Stromal cell of bone marrow (primary cell): ENCODE results near the gene PLAC8.
"Not testable (repeated sequence)": the region's sequence is repeated elsewhere in the genome, so short reads cannot be mapped to it uniquely, and the experiment has no call there.

ENCODE experiments used
- DNase-seq: peaks from one replicate; pipeline ENCODE4 v3.0.0-alpha.2; 2012; ENCODE audit warnings: low read depth

Gene PLAC8

DNA sequence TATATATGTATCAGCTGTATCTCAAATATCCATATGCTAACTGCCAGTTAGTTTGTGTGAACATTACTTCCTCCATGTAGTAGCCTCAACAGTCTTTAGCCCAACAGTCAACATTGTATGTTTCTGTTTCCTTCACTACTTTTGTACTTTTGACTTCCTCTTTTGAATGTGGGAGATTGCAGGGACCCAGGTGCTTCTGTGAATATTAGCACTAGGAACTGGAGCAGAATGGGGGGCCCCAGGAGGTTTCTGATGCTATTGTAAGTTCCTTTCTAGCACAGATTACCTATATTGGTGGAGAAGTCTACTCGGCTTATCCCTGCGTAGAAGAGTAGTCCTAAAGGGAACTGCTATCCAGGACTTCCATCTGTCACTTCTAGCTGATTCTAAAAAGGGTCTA, 2.3 kb downstream of the PLAC8 start:
- DNase-seq: no peak

DNA sequence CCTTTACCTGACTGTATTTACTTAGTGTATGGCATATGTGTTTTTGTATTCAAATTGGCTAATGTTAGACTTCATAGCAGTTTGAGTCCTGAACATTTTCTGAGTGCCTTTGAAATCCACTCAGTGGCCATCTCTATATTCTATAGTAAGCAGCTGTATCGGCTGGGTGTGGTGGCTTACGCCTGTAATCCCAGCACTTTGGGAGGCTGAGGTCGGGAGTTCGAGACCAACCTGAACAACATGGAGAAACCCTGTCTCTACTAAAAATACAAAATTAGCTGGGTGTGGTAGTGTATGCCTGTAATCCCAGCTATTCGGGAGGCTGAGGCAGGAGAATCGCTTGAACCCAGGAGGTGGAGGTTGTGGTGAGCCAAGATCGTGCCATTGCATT, 2.8 kb downstream of the PLAC8 start:
- not testable (repeated sequence) for DNase-seq

DNA sequence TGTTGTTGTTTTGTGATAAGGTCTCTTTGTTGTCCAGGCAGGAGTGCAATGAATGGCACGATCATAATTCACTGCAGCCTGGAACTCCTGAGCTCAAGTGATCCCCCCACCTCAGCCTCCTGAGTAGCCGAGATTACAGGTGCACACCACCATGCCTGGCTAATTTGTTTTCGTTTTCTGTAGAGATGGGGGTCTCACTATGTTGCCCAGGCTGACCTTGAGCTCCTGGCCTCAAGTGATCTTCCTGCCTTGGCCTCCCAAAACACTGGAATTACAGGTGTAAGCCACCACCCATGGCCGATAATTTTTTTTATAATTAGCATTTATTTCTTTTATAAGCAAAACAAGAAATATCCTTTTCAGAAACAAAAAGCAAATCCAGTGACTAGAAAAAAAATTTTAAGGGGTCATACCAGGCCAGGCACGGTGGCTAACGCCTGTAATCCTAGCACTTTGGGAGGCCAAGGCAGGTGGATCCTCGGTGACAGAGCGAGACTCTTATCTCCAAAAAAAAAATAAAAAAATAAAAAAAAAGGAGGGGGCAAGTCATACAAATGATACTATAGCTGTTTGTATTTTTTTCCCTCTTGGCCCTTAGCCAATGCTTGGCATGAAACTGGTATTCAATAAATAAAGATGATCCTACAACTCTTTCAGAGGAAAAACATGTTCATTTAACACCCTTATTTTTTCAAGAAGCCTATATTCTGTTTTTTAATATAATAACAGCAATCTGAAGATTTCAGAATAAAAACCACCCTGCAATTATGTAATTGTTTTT, 3.4 kb downstream of the PLAC8 start:
- no peak for DNase-seq

DNA sequence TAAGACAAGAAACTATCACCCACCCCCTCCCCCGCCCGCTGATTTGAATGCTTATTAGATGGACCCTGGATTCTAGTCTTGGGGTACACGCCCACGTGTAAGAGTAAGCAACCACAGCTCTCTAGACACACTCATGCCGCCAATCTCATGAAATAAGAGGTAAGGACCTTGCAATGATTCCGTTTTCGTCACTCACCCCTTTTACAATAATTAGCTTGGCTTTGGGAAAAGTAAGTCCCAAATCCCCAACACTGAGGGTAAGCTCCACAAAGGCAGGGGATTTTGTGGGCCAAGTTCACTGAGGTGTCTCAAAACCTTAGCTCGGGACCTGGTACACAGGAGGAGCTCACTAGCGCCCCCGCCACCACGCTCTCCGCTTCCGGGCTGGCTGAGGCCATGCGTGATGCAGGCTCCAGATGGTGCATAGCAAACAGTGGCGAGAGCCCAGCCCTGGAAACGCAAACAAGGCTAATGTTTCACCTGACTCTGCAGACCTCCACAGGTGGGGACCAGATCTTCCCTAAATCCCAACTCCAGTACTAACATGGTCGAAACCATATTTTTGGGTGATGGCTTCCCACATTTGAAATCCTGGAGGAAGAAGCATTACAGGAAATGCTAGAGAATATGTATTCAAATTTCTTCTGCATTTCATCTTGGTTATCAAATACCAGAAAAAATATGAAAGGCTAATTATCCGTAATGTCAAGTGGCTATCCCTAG, 4.1 kb downstream of the PLAC8 start:
- DNase-seq: peak; percentile 43

DNA sequence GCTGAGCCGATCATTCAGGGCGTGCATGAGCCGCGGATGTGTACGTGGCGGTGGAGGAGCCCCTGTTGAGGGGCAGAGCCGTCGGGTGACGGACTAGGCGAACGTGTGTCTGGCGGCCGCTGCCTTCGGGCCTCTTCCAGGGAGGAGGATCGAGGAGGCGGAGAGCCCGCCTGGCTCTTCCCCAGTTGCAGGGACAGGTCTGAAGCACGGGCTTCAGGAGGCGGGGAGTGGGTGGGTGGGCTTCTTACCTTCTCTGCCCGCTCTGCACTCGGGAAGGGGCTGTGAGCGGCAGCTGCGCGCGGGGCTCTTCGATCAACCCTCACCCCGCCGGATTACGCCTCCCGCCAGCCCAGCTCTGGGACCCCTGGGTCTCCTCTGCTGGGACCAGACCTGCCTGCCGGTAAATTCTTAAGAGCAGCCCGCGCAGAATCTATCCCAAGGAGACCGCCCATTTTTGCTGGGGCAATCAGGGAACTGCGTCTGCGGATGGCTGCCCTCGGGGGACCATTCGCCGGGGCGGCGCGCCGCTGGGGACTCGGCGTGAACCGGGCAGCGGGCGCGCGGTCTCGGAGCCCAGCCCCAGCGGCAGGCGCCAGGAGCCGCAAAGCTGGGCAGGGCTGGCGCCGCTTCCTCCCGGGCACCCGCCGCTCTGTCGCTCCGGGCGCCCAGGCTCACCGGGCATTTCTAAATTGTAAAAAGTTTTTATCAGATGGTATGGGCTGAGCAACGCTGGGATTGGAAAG, 4.9 kb downstream of the PLAC8 start:
- no peak for DNase-seq

DNA sequence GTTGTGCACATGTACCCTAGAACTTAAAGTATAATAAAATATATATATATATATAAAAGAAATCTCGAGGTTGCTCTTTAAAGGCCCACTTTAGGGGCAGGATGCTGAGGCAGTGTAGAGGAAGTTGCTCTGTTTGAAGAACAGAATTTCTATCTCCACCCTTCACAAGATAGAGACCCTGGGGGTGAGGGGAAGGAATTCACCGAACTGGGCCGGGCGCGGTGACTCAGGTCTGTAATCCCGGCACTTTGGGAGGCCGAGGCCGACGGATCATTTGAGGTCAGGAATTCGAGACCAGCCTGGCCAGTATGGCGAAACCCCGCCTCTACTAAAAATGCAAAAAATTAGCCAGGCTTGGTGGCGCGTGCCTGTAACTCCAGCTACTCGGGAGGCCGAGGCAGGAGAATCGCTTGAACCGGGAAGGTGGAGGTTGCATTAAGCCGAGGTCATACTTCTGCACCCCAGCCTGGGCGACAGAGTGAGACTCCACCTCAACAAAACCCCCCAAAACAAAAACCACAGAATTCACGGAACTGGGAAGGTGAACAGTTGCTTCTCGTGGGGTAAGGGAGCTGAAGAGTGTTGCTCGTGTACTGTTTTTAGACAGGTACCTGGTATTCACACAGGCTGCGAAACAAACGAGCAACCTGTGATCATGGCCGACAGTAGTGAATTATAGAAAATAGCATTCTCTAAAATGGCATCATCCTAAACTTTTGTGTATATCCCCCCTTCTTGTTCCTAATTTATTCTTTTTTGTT, 6.2 kb downstream of the PLAC8 start:
- no peak for DNase-seq

DNA sequence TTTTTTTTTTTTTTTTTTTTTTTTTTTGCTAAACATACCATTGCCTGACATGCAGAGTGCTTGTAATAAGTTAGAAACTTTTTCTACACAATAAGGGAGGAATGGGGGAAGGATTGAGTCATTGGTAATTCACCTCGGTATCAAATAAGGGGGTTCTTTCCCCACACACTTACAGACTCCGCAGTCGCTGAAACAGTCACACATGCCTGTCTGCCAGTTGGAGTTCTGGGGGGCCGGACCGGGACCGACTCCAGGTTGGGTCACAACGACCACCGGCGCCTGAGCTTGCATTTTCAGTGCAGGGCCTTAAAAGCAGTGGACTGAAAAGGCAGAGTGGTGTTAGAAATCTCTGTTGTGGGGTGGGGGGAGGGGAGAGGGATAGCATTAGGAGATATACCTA, 6.9 kb downstream of the PLAC8 start:
- DNase-seq: no peak

DNA sequence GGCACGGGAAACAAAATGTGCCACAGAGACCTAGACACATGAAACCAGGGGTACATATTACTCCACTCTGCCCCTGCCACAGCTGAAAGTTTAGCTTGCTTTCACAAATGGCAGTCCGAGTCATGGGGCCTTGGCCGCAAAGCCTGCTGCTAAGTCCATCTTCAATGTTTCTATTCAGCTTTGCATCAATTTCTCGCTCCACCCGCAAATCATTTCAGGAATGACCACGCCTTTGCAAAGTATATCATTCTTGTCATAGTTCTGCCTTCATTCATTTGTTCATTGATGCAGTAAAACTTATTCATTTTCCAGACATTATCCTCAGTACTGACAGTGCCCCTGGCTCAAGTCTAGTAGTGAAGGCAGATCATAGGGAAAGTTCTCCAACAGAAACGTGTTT, 9.5 kb downstream of the PLAC8 start:
- no peak for DNase-seq

DNA sequence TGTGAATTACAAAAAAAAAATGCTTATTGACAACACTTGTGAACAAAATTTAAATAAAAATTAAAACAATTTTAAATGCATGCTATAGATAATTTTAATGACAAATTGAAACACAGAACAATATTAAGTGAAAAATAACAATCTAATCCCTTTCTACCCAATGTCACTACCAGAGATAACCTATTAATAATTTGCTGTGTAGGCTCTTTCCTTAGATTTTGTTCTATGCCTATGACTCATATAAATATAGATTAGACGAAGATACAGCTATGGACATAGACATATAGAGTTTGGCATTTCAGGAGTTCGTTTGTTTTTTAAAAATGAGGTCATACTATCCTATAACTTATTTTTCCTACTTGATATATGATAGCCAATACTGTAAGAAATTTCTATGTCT, 18.1 kb downstream of the PLAC8 start:
- DNase-seq: no peak

DNA sequence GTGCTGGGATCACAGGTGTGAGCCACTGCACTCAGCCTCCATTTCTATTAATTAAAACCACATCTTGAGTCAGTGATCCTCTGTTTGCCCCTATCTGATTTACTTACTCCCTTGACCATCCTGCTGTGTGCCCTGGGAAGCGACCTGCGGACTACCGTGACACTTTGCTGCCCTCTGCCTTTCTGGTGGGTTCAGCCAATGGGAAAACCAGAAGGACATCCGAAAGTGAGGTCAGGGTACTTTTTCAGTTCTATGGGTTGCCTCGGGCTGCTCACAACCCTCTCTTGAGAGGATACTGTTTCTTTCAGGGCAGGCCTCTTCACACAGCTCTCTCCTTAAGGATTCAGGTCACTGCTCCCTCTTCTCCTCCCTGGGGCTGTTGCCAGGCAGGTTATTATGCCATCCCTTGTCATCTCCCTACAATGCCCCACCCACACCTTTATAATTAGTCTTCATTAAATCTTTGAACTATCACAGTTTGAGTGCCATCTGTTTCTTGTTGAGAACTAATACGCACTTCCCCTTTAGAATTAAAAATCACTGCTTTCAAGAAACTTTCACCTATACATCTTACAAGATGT, 21.4 kb downstream of the PLAC8 start:
- DNase-seq: no peak

DNA sequence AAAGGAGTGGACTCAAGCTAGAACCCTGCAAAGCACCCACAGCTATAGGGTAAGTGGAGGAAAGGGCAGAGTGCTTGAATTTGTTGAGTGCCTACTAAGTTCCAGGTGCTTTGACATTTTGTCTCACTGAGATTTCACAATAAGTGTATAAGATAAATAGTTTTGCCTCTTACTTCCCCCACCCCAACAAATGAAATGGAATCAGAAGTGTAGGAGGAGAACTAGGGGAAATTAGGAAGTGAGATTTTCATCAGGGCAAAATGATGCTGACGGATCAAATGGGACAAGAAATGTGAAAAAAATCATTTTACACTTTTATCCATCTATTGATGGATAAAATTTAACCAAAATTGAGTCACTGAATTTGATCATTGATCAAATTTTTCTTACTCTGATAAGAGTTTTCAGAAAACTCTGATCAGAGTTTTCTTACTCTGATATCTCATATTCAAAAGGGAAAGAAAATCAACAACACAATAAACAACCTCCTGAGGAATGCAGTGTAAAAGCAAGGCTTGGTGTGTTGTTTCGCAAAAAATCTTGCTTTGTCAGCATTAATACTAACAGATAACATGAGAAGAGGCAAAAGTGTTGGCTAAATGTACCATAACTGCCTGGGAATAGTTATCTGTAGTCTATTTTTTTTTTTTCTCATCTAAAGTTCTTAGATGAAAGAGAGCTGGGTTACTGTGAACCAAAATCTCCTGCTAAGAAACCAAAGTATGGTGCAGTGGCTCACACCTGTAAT, 24.9 kb downstream of the PLAC8 start:
- no peak for DNase-seq

DNA sequence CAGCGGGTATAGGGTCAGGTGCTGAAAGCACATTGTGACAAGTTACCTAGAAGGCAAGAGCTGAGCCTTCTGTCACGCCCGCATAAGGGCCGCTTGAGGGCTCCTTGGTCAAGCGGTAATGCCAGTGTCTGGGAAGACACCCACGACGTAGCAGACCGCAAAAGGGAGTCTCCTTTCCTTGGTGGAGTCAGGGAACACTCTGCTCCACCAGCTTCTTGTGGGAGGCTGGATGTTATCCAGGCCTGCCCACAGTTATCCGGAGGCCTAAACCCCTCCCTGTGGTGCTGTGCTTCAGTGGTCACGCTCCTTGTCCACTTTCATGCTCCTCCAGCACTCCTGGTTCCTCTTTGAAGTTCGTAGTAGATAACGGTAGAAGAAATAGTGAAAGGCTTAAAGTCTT, 29.6 kb downstream of the PLAC8 start:
- not testable (repeated sequence) for DNase-seq

DNA sequence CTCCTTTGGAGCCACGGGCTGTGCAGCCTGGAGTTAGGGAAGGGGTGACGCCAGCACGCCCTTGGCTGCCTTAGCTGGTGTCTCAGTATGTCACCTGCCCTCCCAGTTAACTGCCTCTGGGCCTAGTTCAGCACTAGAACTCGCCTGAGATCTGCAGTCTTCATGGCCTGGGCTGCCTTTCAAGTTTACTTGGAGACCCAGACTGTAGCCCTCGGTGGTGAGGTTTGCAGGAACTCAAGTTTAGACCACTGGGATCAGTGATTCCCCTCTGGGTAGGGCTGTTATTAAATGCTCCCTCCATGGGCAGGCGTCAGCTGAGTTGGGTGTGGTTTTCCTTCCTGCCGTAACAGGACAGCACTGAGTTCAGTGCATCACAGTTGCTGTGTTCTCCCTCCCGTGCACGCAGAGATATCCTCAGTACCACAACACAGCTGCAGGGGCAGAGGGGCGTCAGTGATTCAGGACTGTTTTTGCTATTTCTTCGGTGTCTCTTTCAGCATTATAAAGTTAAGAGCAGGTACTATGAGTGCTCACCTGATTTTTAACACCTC, 30.5 kb downstream of the PLAC8 start:
- DNase-seq: no peak

DNA sequence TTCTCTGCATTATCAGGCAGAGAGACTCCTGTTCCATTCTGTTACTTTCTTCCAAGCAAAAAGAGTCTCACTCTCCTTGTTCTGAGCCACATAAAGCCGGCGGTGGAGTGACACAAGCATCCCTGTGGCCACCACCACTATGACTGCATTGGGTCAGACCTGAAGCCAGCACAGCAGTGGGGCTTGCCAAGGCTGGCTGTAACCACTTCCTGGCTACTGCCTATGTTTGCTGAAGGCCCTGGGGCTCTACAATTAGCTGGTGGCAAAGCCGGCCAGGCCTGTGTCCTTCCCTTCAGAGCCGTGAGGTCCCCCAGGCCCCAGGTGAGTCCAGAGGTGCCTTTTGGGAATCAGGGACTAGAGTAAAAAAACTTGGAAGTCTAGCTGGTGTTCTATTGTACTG, 31.8 kb downstream of the PLAC8 start:
- DNase-seq: no peak

DNA sequence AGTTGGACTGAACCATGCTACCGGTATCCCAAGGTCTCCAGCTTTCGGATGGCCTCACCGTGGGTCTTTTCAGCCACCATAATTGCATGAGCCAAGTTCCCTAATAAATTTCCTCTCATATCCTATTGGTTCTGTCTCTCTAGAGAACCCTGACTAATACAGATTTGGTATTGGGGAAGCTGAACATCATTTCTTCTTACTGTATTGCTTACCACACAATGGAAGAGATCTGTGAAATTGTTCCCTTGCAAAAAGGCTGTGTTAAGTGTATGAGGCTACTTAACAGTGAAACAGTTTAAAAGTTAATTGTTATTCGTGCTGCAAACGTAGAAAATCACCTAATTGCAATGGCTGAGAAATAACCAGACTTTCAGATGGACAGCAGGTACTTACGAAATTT, 34.0 kb downstream of the PLAC8 start:
- DNase-seq: no peak

DNA sequence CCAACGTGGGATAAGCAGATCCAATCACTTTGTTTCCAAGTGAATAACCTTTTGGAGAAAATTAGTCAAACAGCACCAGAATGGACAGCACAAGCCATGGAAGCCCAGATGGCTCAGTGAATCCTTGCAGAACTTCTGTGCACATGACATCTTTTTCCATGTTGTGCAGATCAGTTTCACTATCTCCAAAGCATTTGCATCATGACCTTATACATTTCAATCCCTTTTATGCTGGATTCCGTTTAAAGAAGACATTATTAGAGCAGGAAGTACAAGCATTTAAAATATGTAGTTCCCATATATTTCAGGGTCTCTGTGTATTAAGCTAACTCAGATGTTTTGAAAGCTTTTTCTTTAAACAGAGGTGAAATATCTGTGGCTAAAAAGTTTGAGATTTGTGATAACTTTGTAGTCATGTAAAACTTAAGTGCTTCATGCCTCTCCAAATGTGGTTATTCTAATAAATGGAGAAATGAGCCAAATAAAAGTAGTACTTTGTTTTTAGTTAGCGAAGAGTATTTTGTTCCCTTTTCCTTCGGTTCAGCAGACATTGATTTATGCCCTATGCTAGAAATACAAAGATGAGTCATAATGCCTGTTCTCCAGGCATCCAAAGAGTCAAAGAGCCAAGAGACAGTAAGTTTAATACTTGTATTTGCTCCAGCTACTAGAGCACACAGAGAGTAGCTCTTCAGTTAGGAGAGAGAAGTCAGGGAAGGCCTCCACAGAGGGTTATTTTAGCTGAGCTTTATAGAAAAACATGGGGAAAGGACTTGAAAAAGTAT, 39.0 kb downstream of the PLAC8 start:
- peak; percentile 54 for DNase-seq

DNA sequence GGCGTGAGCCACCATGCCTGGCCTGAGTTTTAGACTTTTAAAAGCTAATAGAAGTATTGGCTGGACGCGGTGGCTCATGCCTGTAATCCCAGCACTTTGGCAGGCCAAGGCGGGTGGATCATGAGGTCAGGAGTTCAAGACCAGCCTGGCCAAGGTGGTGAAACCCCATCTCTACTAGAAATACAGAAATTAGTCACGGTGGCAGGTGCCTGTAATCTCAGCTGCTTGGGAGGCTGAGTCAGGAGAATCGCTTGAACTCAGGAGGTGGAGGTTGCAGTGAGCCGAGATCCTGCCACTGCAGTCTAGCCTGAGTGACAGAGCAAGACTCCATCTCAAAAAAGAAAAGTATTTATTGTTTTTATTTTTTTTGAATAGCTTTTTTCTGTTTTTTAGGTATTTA, 39.7 kb downstream of the PLAC8 start:
- DNase-seq: not testable (repeated sequence)

DNA sequence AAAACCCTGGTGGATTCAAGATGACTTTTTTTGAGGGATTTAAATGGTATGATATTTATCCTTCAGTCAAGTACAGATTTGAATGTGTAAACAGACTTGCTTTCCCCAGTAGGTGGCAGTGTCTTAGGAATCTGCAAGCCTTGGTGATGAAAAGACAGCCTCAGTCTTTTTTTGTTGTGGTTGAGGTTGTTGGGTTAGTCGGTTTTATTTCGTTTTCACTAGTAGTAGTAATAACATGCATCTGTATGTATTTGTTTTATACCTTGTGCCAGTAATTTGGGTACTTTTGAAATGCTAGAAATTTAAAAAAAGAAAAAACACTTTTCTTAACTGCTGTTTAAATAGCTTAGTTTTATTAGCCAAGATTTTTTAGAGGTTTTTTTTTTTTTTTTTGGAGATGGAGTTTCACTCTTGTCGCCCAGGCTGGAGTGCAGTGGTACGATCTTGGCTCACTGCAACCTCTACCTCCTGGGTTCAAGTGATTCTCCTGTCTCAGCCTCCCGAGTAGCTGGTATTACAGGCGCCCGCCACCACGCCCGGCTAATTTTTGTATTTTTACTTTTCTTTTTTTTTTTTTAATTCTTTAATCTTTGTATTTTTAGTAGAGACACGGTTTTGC, 40.3 kb downstream of the PLAC8 start:
- peak; percentile 76 for DNase-seq

DNA sequence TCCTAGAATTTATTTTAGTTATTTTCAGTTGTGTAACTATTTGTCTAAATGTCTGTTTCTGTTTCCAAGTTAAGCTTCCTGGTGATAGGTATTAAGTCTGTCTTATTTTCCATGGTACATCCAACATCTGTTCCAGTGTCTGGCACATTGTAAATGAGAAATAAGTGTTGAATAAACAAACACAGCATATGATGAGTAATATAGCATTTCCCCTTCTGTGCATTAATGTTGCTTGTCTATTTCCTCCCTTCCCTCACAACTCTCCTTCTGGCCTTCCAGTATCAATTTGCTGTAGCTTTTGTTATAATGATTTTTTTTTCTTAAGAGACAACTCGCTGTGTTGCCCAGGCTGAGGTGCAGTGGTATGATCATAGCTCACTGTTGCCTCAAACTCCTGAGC, 43.4 kb downstream of the PLAC8 start:
- DNase-seq: no peak
